ENCODE results near the gene PRDM11. TPM values are rescaled to one million over a fixed set of nuclear protein-coding genes. Genes with fewer than 3 reads are reported as not detected.

The PRDM11 gene
- total and polyA plus RNA-seq, 9 donors, result 17.3 to 27.1 (median 21.6) TPM

- Histone ChIP-seq H3K36me3 (ENCODE audit: control insufficient read depth, insufficient read depth, low read length) (no peaks in the 10 kb centered on the region), H3K27me3 (ENCODE audit: control insufficient read depth, insufficient read depth, low read length) (peaks cover 2% of the 10 kb centered on the region), H3K9me3 (replicated peaks; ENCODE audit: control insufficient read depth, low read depth, low read length) (no peaks in the 10 kb centered on the region), H3K4me1 (ENCODE audit: control insufficient read depth, insufficient read depth, low read length) (peaks cover 4% of the 10 kb centered on the region), H3K4me3 (ENCODE audit: low read length) (no peak overlapping the region), H3K27ac (ENCODE audit: low read length) (no peak overlapping the region)
- DNase-seq, result peak; percentile 49
- WGBS (ENCODE audit: insufficient coverage), result 6% methylated on average over 4 of the region's 4 CpGs
Observed at GRCh38 chr11:45258982-45259530, 112.6 kb downstream of the PRDM11 start.

DNA sequence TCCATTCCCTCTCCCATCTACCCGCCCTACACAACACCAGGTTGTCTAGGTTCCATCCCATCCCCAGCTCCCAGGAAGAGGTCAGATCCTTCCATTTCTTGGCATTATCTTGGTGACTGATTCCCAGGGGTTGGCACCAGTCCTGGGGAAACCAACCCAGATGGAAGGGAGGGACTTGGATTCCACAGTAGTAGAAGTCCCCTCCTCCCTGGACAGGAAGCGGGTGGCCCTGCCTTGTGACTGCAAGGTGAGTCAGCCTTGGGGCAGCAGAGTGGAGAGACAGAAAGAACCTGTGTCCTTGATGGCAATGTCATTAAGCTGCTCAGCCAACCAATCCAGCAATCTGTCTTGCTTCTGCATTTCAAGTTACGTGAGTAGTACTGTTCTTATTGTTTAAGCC is 113.2 kb downstream of the PRDM11 start:
- whole genome bisulfite sequencing (ENCODE audit: insufficient coverage), result 86% methylated on average over 1 of the region's 3 CpGs

GRCh38 chr11:45260071-45260470 is 113.6 kb downstream of the PRDM11 start:
- Histone ChIP-seq H3K36me3 (ENCODE audit: control insufficient read depth, insufficient read depth, low read length) (no peaks in the 10 kb centered on the region), H3K4me3 (ENCODE audit: low read length) (no peak overlapping the region), H3K4me1 (ENCODE audit: control insufficient read depth, insufficient read depth, low read length) (peaks cover 4% of the 10 kb centered on the region), H3K9me3 (replicated peaks; ENCODE audit: control insufficient read depth, low read depth, low read length) (no peaks in the 10 kb centered on the region), H3K27me3 (ENCODE audit: control insufficient read depth, insufficient read depth, low read length) (peaks cover 2% of the 10 kb centered on the region), H3K27ac (ENCODE audit: low read length) (no peak overlapping the region)
- no peak for DNase-seq

More for the DNA sequence above, 113.2 kb downstream of the PRDM11 start:
- Histone ChIP-seq H3K9me3 (replicated peaks; ENCODE audit: control insufficient read depth, low read depth, low read length) (no peaks in the 10 kb centered on the region), H3K27ac (ENCODE audit: low read length) (no peak overlapping the region), H3K36me3 (ENCODE audit: control insufficient read depth, insufficient read depth, low read length) (no peaks in the 10 kb centered on the region), H3K4me3 (ENCODE audit: low read length) (no peak overlapping the region), H3K27me3 (ENCODE audit: control insufficient read depth, insufficient read depth, low read length) (peaks cover 2% of the 10 kb centered on the region), H3K4me1 (ENCODE audit: control insufficient read depth, insufficient read depth, low read length) (peaks cover 4% of the 10 kb centered on the region)
- DNase-seq, result no peak

- H3K27ac ChIP-seq (ENCODE audit: low read length), result no peak overlapping the region
- H3K27me3 ChIP-seq (ENCODE audit: control insufficient read depth, insufficient read depth, low read length), result peaks cover under 1% of the 10 kb centered on the region
- WGBS (ENCODE audit: insufficient coverage), result 45% methylated on average over 1 of the region's 4 CpGs
- peaks cover 4% of the 10 kb centered on the region for H3K4me1 ChIP-seq (ENCODE audit: control insufficient read depth, insufficient read depth, low read length)
- DNase-seq, result no peak
- H3K36me3 ChIP-seq (ENCODE audit: control insufficient read depth, insufficient read depth, low read length), result no peaks in the 10 kb centered on the region
- H3K9me3 ChIP-seq (replicated peaks; ENCODE audit: control insufficient read depth, low read depth, low read length), result no peaks in the 10 kb centered on the region
- no peak overlapping the region for H3K4me3 ChIP-seq (ENCODE audit: low read length)
Observed at GRCh38 chr11:45262900-45263299, 116.5 kb downstream of the PRDM11 start.

- 100% methylated on average over 1 of the region's 3 CpGs for WGBS (ENCODE audit: insufficient coverage)
- Histone ChIP-seq H3K9me3 (replicated peaks; ENCODE audit: control insufficient read depth, low read depth, low read length) (no peaks in the 10 kb centered on the region), H3K27ac (ENCODE audit: low read length) (no peak overlapping the region), H3K4me1 (ENCODE audit: control insufficient read depth, insufficient read depth, low read length) (peaks cover 4% of the 10 kb centered on the region), H3K4me3 (ENCODE audit: low read length) (no peak overlapping the region), H3K27me3 (ENCODE audit: control insufficient read depth, insufficient read depth, low read length) (peaks cover 3% of the 10 kb centered on the region), H3K36me3 (ENCODE audit: control insufficient read depth, insufficient read depth, low read length) (no peaks in the 10 kb centered on the region)
- DNase-seq, result no peak
Observed at GRCh38 chr11:45263773-45264172, 117.3 kb downstream of the PRDM11 start.

GRCh38 chr11:45264839-45265515 is 118.5 kb downstream of the PRDM11 start:
- H3K4me3 ChIP-seq (ENCODE audit: low read length), result no peak overlapping the region
- no peaks in the 10 kb centered on the region for H3K4me1 ChIP-seq (ENCODE audit: control insufficient read depth, insufficient read depth, low read length)
- no peaks in the 10 kb centered on the region for H3K9me3 ChIP-seq (replicated peaks; ENCODE audit: control insufficient read depth, low read depth, low read length)
- H3K27me3 ChIP-seq (ENCODE audit: control insufficient read depth, insufficient read depth, low read length), result peaks cover 5% of the 10 kb centered on the region
- 76% methylated on average over 6 of the region's 11 CpGs for WGBS (ENCODE audit: insufficient coverage)
- H3K36me3 ChIP-seq (ENCODE audit: control insufficient read depth, insufficient read depth, low read length), result no peaks in the 10 kb centered on the region
- no peak for DNase-seq
- H3K27ac ChIP-seq (ENCODE audit: low read length), result no peak overlapping the region

DNA sequence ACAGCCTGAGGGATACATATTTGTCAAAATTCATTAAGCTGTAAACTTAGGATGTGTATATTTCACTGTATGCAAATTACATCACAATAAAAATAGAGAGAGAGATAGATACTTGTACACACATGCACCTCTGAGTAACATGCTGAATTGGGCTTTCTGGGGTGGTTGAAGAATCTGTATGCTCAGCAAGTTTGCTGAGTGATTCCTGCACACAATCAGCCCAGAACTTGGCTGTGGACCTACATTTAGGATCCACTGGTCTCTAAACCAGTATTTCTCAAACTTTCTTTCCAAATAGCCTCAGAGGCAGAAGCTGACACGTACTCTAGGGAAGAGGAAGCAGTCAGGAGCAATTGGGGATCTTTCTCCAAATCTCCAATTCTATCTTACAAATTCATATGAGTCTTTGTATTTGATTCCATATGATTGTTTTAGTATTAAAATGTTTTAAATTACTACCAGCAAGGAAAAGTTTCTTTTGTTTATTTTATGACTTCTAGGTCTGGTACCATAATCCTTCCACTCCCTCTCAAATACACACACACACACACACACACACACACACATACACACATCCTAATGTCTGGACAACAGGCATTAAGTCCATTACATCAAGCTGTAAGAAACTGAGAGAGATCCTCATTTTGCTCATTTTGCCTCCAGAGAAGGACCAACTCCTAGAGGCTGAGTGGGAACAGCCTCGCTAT is 119.7 kb downstream of the PRDM11 start:
- Histone ChIP-seq H3K4me1 (ENCODE audit: control insufficient read depth, insufficient read depth, low read length) (no peaks in the 10 kb centered on the region), H3K27ac (ENCODE audit: low read length) (no peak overlapping the region), H3K4me3 (ENCODE audit: low read length) (no peak overlapping the region), H3K36me3 (ENCODE audit: control insufficient read depth, insufficient read depth, low read length) (no peaks in the 10 kb centered on the region), H3K27me3 (ENCODE audit: control insufficient read depth, insufficient read depth, low read length) (peaks cover 5% of the 10 kb centered on the region), H3K9me3 (replicated peaks; ENCODE audit: control insufficient read depth, low read depth, low read length) (no peaks in the 10 kb centered on the region)
- WGBS (ENCODE audit: insufficient coverage), result 100% methylated on average over 1 of the region's 2 CpGs
- no peak for DNase-seq

GRCh38 chr11:45266676-45267020 is 120.2 kb downstream of the PRDM11 start:
- Histone ChIP-seq H3K36me3 (ENCODE audit: control insufficient read depth, insufficient read depth, low read length) (no peaks in the 10 kb centered on the region), H3K9me3 (replicated peaks; ENCODE audit: control insufficient read depth, low read depth, low read length) (no peaks in the 10 kb centered on the region), H3K27me3 (ENCODE audit: control insufficient read depth, insufficient read depth, low read length) (peaks cover 5% of the 10 kb centered on the region), H3K27ac (ENCODE audit: low read length) (no peak overlapping the region), H3K4me3 (ENCODE audit: low read length) (no peak overlapping the region), H3K4me1 (ENCODE audit: control insufficient read depth, insufficient read depth, low read length) (no peaks in the 10 kb centered on the region)
- no peak for DNase-seq
- WGBS (ENCODE audit: insufficient coverage), result 100% methylated on average over 1 of the region's 1 CpG

DNA sequence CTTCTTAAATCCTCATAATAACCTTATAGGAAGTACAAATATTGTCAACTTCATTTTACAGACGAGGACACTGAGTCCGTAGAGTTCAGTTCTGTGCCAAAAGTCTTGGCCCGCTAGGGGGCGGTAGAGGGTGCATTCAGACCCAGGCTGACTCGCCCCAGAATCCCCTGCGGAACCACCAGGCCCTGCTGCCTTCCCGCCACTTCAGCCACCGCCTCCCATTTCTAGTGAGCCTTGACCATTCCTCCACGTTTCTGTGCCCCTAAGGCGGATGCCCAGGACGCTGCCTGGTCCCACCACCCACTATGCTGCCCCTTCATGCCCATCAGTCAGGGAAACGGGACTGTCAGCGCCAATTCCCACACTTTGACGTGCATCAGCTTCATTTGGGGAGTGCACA is 120.6 kb downstream of the PRDM11 start:
- Histone ChIP-seq H3K27ac (ENCODE audit: low read length) (no peak overlapping the region), H3K4me1 (ENCODE audit: control insufficient read depth, insufficient read depth, low read length) (no peaks in the 10 kb centered on the region), H3K4me3 (ENCODE audit: low read length) (no peak overlapping the region), H3K27me3 (ENCODE audit: control insufficient read depth, insufficient read depth, low read length) (peaks cover 5% of the 10 kb centered on the region), H3K36me3 (ENCODE audit: control insufficient read depth, insufficient read depth, low read length) (no peaks in the 10 kb centered on the region), H3K9me3 (replicated peaks; ENCODE audit: control insufficient read depth, low read depth, low read length) (no peaks in the 10 kb centered on the region)
- no peak for DNase-seq
- 62% methylated on average over 11 of the region's 14 CpGs for WGBS (ENCODE audit: insufficient coverage)

GRCh38 chr11:45267652-45268299 is 121.3 kb downstream of the PRDM11 start:
- Histone ChIP-seq H3K36me3 (ENCODE audit: control insufficient read depth, insufficient read depth, low read length) (no peaks in the 10 kb centered on the region), H3K27me3 (ENCODE audit: control insufficient read depth, insufficient read depth, low read length) (peaks cover 5% of the 10 kb centered on the region), H3K27ac (ENCODE audit: low read length) (no peak overlapping the region), H3K4me1 (ENCODE audit: control insufficient read depth, insufficient read depth, low read length) (no peaks in the 10 kb centered on the region), H3K9me3 (replicated peaks; ENCODE audit: control insufficient read depth, low read depth, low read length) (no peaks in the 10 kb centered on the region), H3K4me3 (ENCODE audit: low read length) (no peak overlapping the region)
- WGBS (ENCODE audit: insufficient coverage), result 88% methylated on average over 7 of the region's 13 CpGs
- no peak for DNase-seq
